ENCODE data around the gene DLG4. TPM values are rescaled to one million over a fixed set of nuclear protein-coding genes. Genes with fewer than 3 reads are reported as not detected.

The DLG4 gene
- total and polyA plus RNA-seq, 2 donors (not counting 1 experiment from before 2014, with no cell fraction given): 2.0 to 12.5 TPM

GRCh38 chr17:7225711-7226331 is 6.2 kb upstream of the DLG4 start:
- TF ChIP-seq CTCF (IDR thresholded peaks at IDR 0.05) (no peak), EZH2 (IDR thresholded peaks at IDR 0.05; ENCODE audit: borderline replicate concordance, insufficient read depth, low read depth, low read length, poor library complexity, severe bottlenecking) (no peak)

GRCh38 chr17:7224661-7225111 is 5.0 kb upstream of the DLG4 start:
- no peak for TF ChIP-seq EZH2 (IDR thresholded peaks at IDR 0.05; ENCODE audit: borderline replicate concordance, insufficient read depth, low read depth, low read length, poor library complexity, severe bottlenecking)
- TF ChIP-seq CTCF (IDR thresholded peaks at IDR 0.05): no peak
- Histone ChIP-seq H4K20me1 (ENCODE audit: control insufficient read depth, insufficient read depth, low read length, poor library complexity, severe bottlenecking) (no peaks in the 10 kb centered on the region), H3K36me3 (replicated peaks in 1 of 2; ENCODE audit: control extremely low read depth in 1 of 2, control insufficient read depth in 1 of 2, extremely low read depth in 1 of 2, insufficient read depth in 2 of 2, low read length in 1 of 2) (peaks cover 0 to 68% of the 10 kb centered on the region in 2 experiments), H3K4me3 (ENCODE audit: control extremely low read depth in 1 of 5, extremely low read depth in 1 of 5, insufficient read depth in 1 of 5, low read depth in 2 of 5, low read length in 4 of 5) (no peak overlapping the region), H3K9me3 (ENCODE audit: control extremely low read depth in 1 of 3, control insufficient read depth in 2 of 3, insufficient read depth in 1 of 3, low read length in 2 of 3) (no peaks in the 10 kb centered on the region), H3K4me1 (ENCODE audit: control insufficient read depth in 2 of 2, insufficient read depth in 2 of 2, low read length in 2 of 2) (peaks cover 7 to 13% of the 10 kb centered on the region in 2 donors), H3K79me2 (ENCODE audit: control insufficient read depth, insufficient read depth, low read length) (no peaks in the 10 kb centered on the region), H3K27ac (ENCODE audit: low read length in 2 of 2) (no peak overlapping the region), H2AFZ (ENCODE audit: insufficient read depth, low read depth, low read length, poor library complexity, severe bottlenecking) (no peak overlapping the region), H3K27me3 (replicated peaks in 1 of 4; ENCODE audit: control extremely low read depth in 1 of 4, control insufficient read depth in 3 of 4, insufficient read depth in 4 of 4, low read length in 3 of 4) (no peaks in the 10 kb centered on the region), H3K4me2 (replicated peaks; ENCODE audit: low read depth, low read length, poor library complexity, severe bottlenecking) (no peak overlapping the region), H3K9ac (ENCODE audit: low read length) (no peak overlapping the region)
- no peak overlapping the region for H3K27ac Mint-ChIP-seq
- no peak overlapping the region for H3K4me3 Mint-ChIP-seq
- ATAC-seq (ENCODE audit: low read depth) (no peak), DNase-seq (no peak)
- H3K4me1 Mint-ChIP-seq: peaks cover 14% of the 10 kb centered on the region
- POLR2A ChIA-PET: interaction anchor here (1.1 kb wide), 1 partner anchor 10 kb away, joined by 4 read pairs; the partner anchor contains the start of gene DVL2
- no peaks in the 10 kb centered on the region for H3K27me3 Mint-ChIP-seq
- 95% methylated on average over 14 of the region's 15 CpGs for WGBS (ENCODE audit: insufficient coverage)
- intact Hi-C loops (cut with micrococcal nuclease): no loop called here
- no peaks in the 10 kb centered on the region for H3K9me3 Mint-ChIP-seq (ENCODE audit: insufficient read depth)
- CTCF ChIA-PET: no interaction called here

More at GRCh38 chr17:7225711-7226331, 6.2 kb upstream of the DLG4 start:
- H3K4me2 ChIP-seq (replicated peaks; ENCODE audit: low read depth, low read length, poor library complexity, severe bottlenecking): no peak overlapping the region
- Mint-ChIP-seq H3K4me1 (peaks cover 7% of the 10 kb centered on the region), H3K9me3 (ENCODE audit: insufficient read depth) (no peaks in the 10 kb centered on the region), H3K27me3 (no peaks in the 10 kb centered on the region), H3K4me3 (no peak overlapping the region), H3K27ac (no peak overlapping the region)
- peaks cover 11% of the 10 kb centered on the region for H3K79me2 ChIP-seq (ENCODE audit: control insufficient read depth, insufficient read depth, low read length)
- no peak for ATAC-seq (ENCODE audit: low read depth)
- peaks cover under 1 to 5% of the 10 kb centered on the region in 2 donors for H3K4me1 ChIP-seq (ENCODE audit: control insufficient read depth in 2 of 2, insufficient read depth in 2 of 2, low read length in 2 of 2)
- intact Hi-C loops (cut with micrococcal nuclease): no loop called here
- ChIA-PET CTCF (interaction anchor here (0.5 kb wide), 1 partner anchor 70 kb away, joined by 4 read pairs; no protein-coding TSS in a partner anchor), POLR2A (interaction anchor here (0.6 kb wide), 1 partner anchor 12 kb away, joined by 3 read pairs; no protein-coding TSS in a partner anchor)
- H3K9ac ChIP-seq (ENCODE audit: low read length): no peak overlapping the region
- no peaks in the 10 kb centered on the region for H3K9me3 ChIP-seq (ENCODE audit: control extremely low read depth in 1 of 3, control insufficient read depth in 2 of 3, insufficient read depth in 1 of 3, low read length in 2 of 3)
- no peaks in the 10 kb centered on the region for H4K20me1 ChIP-seq (ENCODE audit: control insufficient read depth, insufficient read depth, low read length, poor library complexity, severe bottlenecking)
- H3K27ac ChIP-seq (ENCODE audit: low read length in 2 of 2): no peak overlapping the region
- WGBS (ENCODE audit: insufficient coverage): 96% methylated on average over 9 of the region's 21 CpGs
- H3K4me3 ChIP-seq (ENCODE audit: control extremely low read depth in 1 of 5, extremely low read depth in 1 of 5, insufficient read depth in 1 of 5, low read depth in 2 of 5, low read length in 4 of 5): no peak overlapping the region
- no peak for DNase-seq
- H3K27me3 ChIP-seq (replicated peaks in 1 of 4; ENCODE audit: control extremely low read depth in 1 of 4, control insufficient read depth in 3 of 4, insufficient read depth in 4 of 4, low read length in 3 of 4): no peaks in the 10 kb centered on the region
- H3K36me3 ChIP-seq (replicated peaks in 1 of 2; ENCODE audit: control extremely low read depth in 1 of 2, control insufficient read depth in 1 of 2, extremely low read depth in 1 of 2, insufficient read depth in 2 of 2, low read length in 1 of 2): peaks cover 0 to 78% of the 10 kb centered on the region in 2 experiments
- H2AFZ ChIP-seq (ENCODE audit: insufficient read depth, low read depth, low read length, poor library complexity, severe bottlenecking): no peak overlapping the region

Data from B cell (primary cell).